SH-SY5Y (cell line): Measurements from ENCODE around the gene GAK.

Experiments
- GATA2 ChIP-seq: IDR thresholded peaks from 2 replicates; pipeline ENCODE4 v1.6.1; 2011; ENCODE audit warnings: mild to moderate bottlenecking, low read depth, low read length
- GATA3 ChIP-seq: IDR thresholded peaks from 2 replicates; pipeline ENCODE4 v1.6.1; 2011; ENCODE audit warnings: low read depth, mild to moderate bottlenecking, low read length, moderate library complexity

- no peak for TF ChIP-seq GATA2
- no peak for TF ChIP-seq GATA3
Measured at GRCh38 chr4:971666-972500, 39.8 kb upstream of the GAK start.
